Erythroblast (primary cell): ENCODE measurements around the gene TOM1L1.

Source experiments
- GATA1 ChIP-seq: IDR thresholded peaks from 2 replicates; pipeline ENCODE4 v1.6.1; 2011; ENCODE audit warnings: low read depth, mild to moderate bottlenecking, control low read depth, low read length, moderate library complexity
- POLR2A ChIP-seq: IDR thresholded peaks from 2 replicates; pipeline ENCODE4 v1.6.1; 2011; ENCODE audit warnings: mild to moderate bottlenecking, low read length

DNA sequence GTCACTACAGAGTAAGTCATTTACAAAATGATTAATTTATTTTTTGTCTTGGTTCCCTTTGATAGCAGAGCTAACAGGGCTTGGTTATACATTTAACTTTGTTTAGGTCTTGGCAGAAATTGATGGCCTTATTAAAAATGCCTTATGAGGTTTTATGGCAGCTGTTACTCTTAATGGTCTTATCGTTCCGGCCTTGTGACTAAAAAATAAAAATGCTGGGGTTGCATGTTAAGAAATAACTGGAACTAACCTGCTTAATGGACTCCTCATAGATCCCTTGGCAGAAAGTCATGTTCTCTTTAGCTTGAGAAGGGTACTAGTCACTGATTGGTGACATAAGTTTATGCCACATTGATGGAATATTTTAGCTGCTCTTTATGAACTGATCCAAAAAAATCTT, 49.5 kb downstream of the TOM1L1 start:
- TF ChIP-seq POLR2A (no peak), GATA1 (no peak)
